Hematopoietic multipotent progenitor cell treated with erythropoietin and hydrocortisone succinate and interleukin-3 and kit ligand, for 17 days (in vitro differentiated cells): ENCODE results near the gene VLDLR.

Experiments used
- DNase-seq: peaks from one replicate; pipeline ENCODE4 v3.0.0-alpha.2; 2015; ENCODE audit warnings: low spot score

VLDLR gene

DNA sequence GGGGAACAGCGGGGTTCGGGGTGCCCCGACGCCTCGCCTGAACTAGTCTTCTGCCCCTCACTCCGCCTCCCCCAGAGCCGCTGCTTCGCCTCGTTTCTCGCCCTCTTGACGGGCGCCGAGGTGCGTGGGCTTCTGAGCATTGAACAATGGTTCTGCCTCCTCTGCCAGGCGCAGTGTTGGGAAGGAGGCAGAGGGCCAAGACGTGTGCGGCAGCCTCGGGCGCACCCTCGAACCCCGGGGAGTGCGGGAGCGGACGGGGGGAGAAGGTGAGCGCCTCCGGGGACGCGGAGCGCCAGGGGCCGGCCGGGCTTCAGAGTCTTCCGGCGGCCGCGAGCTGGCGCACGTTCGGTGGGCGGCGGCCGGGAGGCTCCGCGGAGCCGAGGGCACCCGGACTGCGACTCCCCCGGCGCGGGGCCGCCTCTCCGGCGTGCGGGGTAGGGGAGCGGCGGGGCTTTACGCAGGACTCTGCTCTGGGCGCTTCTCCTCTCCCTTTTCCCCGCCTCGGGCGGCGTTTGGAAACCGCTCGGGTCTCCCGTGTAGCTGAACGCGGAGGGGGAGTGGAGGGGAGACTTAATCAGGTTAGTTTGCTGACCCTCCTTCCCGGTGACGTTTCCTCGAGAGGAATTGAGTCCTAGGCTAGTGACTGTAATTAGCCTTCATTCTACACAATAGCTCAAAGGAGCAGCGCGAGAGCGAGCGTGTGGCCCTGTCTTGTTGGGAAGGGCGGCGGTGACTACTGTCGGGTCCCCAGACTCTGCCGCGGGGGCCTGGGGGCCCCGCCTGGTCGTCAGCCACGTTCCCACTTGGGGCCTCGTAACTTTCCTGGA, 1.1 kb downstream of the VLDLR start:
- no peak for DNase-seq

- no peak for DNase-seq
Measured at GRCh38 chr9:2623288-2624050, 1.9 kb downstream of the VLDLR start.

DNA sequence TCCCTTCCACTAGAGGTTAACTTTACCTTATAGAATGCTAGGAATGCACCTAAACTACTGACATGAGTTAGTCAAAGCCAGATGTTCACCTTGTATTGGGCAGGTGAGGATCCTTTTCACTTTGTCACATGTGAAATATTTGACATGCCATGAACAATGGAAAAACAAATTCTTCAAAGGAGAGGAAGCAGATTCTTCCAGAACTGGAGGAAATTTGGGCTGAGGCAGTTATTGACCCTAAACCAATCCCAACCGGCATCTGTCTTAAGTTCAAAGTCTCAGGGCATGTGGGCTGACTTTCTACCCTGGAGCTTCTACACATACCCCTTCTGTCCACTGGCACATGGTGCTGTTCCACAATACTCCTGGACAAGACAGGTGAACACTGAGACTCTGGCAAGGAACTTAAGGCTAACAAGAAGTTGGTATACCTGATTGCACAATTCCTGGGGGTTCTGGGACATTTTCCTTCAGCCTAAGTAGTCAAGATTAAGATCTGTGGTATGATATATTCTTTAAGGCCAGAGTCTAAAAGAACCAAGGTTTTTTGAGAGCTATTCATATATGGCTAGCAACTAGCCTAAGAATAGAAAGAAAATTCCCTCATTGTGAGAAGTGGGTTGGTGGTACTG, 2.6 kb downstream of the VLDLR start:
- DNase-seq, result no peak

DNA sequence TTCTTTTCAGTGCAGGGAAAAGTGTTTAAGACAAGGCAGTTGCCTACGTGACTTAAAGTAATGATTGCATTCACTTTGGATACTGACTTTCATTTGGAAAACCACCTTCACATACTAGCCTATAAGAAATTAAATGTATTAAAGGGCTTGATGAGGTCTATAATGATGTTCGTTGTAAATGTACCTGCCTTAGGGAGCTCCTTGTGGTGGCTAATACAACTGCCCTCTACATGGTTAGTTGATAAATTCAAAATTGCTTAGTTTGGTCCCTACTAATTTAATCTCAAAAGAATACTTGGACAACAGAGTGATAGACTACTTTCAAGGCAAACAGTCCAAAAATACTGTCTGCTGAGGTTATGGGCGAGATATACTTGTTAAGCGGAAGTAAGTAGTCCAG, 3.8 kb downstream of the VLDLR start:
- no peak for DNase-seq

DNA sequence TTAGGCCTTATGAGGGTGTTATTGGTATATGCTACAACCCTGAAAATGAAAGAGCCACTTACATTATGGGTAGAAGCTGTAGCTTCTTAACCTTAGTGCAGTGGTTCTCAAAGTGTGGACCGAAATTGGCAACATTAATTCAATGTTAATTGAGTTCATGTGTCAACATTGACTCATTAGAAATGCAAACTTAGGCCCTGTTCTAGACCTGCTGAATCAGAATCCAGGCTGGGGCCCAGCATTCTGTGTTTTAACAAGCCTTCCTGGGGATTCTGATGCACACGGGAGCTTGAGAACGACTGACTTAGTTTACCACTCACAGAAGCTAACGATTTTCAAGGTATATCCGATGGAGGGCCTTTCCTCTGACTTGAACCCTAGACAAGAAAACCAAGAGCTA, 7.3 kb downstream of the VLDLR start:
- DNase-seq, result no peak

DNA sequence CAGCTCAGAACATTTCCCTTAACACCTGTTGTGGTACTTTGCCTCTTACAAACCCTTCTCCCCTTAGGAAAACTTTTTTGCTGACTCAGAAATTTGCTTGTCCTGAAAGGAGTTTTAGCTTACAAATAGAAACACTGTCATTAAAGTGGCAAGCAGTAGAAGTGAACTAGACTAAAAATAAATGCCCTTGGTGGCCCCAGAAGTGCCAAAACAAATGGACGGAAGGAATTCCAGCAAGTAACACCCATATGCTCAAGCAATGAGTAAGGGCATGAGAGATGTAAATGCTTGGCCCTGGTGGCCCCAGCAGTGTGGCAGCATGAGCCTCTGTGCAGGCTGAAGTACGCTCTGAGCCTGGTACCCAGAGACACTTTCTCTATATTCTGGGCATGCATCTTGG, 8.6 kb downstream of the VLDLR start:
- no peak for DNase-seq

GRCh38 chr9:2631263-2631662, 9.7 kb downstream of the VLDLR start:
- DNase-seq, result no peak

DNA sequence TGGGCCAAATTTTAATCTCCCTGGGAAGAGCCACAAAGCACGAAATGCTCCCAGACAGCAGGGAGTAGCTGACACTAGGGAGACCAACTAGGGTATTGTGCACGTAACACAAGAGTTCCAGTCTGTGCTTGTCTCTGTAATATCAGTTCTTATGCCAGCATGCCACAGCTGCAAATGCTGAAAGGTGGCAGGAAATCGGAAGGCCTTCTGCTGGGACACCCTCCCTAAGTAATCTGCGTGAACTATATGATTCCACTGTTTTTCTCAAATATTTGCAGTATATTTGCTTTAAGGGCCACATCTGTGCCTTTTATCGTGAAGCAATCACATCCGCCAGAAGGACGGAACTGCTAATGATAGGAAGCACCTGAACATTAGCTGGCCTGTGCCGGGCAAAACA, 12.6 kb downstream of the VLDLR start:
- DNase-seq, result no peak

GRCh38 chr9:2634818-2635217, 13.2 kb downstream of the VLDLR start:
- no peak for DNase-seq

DNA sequence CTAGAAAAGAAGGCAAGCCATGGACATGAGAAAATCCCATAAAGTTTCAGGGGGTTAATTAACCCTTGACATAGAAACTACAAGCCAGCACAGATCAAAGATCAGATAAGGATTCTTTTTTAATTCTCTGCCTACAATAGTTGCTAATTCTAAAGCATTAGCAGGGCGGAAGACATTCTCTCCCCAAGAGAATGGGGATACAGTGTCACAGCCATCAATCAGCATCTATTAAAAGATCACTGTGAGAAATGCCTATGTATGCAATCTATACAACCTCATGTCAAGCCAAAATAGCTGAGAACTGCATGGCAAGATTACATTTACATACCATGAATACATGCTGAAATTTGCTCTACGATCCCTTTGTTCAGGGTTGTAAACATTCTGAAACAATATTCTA, 14.3 kb downstream of the VLDLR start:
- DNase-seq, result no peak

GRCh38 chr9:2637390-2637789, 15.8 kb downstream of the VLDLR start:
- DNase-seq, result no peak

- no peak for DNase-seq
Measured at GRCh38 chr9:2638871-2639673, 17.5 kb downstream of the VLDLR start.

- no peak for DNase-seq
Measured at GRCh38 chr9:2639786-2640185, 18.2 kb downstream of the VLDLR start.

GRCh38 chr9:2640570-2640969, 19.0 kb downstream of the VLDLR start:
- no peak for DNase-seq

- DNase-seq, result no peak
Measured at GRCh38 chr9:2641033-2641432, 19.4 kb downstream of the VLDLR start.

DNA sequence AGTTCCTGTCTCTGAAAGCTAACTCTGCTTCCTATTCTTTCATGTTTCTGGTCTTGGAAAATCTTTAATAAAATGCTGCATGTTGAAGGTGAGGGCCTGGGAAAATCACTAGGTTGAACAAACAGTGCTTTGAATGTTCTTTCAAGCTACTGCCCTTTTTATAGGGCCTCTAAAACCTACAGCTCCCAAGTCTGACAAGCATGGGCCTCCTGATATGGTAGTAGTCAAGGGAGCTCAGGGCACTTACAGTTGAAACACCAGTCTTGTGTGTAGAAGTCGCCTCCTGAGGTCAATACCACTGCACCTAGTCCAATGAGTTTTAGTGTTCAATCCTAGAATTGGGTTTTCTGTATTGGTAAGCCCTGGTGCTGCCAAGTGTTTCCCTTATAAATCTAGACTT, 20.5 kb downstream of the VLDLR start:
- DNase-seq, result no peak

GRCh38 chr9:2645569-2645968, 24.0 kb downstream of the VLDLR start:
- DNase-seq, result no peak

- no peak for DNase-seq
Measured at GRCh38 chr9:2655411-2655901, 33.9 kb downstream of the VLDLR start.

GRCh38 chr9:2657427-2657826, 35.8 kb downstream of the VLDLR start:
- DNase-seq, result no peak

DNA sequence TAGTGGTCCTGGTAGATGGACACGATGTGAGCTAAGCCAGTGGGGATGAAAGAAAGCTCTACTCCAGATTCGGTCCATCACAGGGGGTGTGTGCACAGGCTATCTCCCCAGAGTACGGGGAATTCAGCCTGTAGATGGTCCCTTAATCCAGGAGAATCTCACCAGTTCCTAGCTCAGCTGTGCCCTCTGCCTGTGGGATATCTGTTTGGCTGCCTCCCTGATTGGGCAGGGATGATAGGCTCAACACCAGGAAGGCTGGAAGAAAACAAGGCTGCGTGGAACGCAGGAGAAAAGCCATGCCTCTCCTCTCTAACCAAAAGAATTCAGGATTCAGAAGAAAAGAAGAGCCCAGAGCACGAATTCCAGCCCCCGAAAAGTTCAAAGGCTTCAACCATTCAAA, 40.9 kb downstream of the VLDLR start:
- no peak for DNase-seq

DNA sequence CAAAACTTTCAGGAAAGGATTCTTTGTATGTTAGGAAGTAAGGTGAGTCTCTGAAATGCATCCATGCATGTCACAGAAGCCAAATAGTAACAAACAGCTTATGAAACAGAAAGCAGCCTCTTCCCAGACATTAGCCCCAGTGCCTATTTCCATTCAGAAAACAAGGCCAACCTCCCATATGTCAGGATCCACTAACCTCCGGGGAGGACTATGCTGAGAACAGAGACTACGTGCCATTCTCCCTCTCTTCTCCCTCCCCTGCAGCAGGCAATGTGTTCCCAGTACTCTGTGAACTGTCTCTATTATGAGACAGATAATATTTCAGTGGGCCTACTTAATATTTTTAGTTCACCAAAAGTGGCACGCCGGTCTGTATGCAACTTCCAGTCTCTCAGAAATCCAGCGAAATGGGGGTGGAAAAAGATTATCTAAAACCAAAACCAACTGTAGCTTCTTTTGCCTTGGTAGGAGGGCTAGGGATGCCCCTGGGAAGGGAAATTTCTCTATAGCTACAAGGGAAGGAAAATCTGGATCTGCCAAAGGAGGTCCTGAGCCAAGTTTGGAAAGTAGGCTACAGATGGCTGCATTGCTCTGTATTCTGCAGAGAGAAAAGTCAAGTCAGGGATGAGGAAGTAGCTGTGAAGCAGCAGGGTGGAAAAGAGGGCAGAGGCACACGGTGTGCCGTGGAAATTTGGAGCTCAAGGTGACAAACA, 42.0 kb downstream of the VLDLR start:
- DNase-seq, result no peak
